ENCODE measurements around the gene CNIH1.
"Not testable (repeated sequence)": the region's sequence is repeated elsewhere in the genome, so short reads cannot be mapped to it uniquely, and the experiment has no call there.

CNIH1 gene

DNA sequence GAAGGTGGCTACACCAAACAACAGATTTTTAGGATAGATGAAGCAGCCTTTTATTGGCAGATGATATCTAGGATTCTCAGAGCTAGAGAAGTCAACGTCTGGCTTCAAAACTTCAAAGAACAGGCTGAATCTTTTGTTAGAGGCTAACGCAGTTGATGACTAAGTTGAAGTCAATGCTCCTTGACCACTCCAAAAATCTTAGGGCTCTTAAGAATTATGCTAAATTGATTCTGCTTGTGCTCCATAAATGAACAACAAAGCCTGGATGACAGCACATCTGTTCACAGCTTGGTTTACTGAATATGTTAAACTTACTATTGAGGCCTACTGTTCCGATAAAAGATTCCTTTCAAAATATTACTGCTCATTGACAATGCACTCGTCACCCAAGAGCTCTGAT is 57.3 kb downstream of the CNIH1 start:
- no peak for DNase-seq (ENCODE audit: low spot score)

DNA sequence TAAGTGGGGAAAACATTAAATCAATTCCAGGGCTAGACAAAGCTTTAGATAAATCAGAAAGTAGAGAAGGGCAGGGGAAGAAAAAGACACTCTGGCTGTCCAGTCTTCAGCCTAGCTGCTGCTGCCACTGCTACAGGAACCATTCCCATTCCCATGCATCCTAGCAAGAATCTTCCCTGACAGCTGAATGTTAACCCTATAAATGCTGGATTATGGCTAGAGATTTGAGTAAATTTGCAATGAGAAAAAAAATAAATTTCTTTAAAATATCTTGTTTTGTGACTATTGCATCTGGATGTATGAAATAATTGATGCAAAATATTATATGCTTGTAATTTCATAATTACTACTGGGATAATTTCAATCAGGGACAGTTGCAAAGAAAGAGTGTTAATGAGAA is 59.4 kb downstream of the CNIH1 start:
- no peak for DNase-seq (ENCODE audit: low spot score)

DNA sequence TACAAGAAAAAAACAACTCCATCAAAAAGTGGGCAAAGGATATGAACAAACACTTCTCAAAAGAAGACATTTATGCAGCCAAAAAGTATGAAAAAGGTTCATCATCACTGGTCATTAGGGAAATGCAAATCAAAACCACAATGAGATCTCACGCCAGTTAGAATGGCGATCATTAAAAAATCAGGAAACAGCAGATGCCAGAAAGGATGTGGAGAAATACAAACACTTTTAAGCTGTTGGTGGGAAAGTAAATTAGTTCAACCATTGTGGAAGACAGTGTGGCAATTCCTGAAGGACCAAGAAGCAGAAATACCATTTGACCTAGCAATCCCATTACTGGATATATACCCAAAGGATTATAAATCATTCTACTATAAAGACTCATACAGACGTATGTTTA is 60.6 kb downstream of the CNIH1 start:
- not testable (repeated sequence) for DNase-seq (ENCODE audit: low spot score)

DNA sequence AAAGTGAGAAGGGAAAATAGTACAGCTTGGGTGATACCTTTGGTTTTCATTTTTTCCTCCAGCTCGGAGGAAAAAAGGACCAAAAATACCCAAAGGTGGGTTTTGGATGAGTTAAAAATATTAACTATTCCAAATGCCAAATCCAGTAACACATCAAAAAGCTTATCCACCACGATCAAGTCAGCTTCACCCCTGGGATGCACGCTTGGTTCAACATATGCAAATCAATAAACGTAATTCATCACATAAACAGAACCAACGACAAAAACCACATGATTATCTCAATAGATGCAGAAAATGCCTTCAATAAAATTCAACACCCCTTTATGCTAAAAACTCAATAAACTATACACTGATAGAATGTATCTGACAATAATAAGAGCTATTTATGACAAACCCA is 62.3 kb downstream of the CNIH1 start:
- not testable (repeated sequence) for DNase-seq (ENCODE audit: low spot score)

DNA sequence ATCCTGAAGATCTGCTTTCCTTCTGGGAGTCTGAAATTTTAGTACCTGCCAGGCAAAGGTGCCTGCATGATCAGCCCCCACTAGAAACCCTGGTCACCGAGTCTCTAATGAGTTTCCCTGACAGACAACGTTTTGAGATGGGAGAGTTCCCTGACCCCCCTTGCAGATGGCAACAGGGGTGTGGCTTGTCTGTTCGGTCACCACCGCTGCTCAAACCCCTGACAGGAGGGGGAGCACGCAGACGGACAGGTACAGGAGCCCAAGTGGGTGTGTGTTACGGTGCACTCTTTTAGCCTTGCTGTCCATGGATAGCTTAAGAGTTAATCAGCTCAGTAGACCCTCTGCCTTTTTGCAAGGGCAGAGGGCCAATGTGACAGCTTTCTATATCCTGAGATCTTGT is 63.7 kb downstream of the CNIH1 start:
- DNase-seq (ENCODE audit: low spot score): no peak

DNA sequence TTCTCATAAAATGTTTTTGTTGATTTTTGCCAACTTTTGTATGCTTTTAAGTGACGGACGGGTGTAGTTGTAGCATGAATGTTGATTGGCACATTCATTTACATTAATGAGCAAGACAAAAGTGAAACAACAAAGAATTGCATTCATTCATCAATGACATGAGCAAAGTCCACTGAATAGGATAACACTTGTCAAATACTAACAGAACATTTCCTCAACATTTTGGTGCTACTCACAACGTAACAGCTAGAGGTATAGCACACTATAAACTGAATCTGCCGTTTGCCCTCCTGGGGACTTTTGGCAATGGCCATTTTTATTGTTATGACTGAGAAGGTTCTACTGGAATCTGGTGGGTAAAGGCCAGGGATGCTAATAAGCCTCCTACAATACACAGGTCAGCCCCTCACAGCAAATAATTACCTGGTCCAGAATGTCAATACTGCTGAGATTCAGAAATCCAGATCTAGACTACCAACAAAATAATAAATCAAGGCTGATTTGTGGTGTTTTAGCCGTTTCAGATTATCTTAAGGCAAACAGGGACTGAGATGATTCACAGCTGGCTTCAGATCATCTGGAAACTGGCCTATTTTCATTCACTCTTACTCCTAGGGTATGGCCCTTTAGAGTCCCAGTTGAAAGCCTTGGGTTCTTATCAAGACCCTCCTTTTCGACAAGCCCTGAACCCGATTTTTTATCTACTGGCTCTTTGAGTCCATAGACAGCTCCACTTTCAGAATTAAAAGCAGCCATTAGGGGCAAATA is 66.9 kb downstream of the CNIH1 start:
- no peak for DNase-seq (ENCODE audit: low spot score)

All from SK-N-DZ (cell line).